Stimulated activated CD4-positive, alpha-beta T cell treated with anti-CD3 and anti-CD28 coated beads, Interleukin-4, amount 100 ng/mL, for 24 hours (primary cell): ENCODE data around the gene EXD3.
"Not testable (repeated sequence)": the region's sequence is repeated elsewhere in the genome, so short reads cannot be mapped to it uniquely, and the experiment has no call there.

Experiments
- DNase-seq: peaks from one replicate; pipeline ENCODE4 v3.0.0-alpha.2; 2020

Gene EXD3

GRCh38 chr9:137430723-137431415, 7.9 kb upstream of the EXD3 start:
- DNase-seq, result no peak

DNA sequence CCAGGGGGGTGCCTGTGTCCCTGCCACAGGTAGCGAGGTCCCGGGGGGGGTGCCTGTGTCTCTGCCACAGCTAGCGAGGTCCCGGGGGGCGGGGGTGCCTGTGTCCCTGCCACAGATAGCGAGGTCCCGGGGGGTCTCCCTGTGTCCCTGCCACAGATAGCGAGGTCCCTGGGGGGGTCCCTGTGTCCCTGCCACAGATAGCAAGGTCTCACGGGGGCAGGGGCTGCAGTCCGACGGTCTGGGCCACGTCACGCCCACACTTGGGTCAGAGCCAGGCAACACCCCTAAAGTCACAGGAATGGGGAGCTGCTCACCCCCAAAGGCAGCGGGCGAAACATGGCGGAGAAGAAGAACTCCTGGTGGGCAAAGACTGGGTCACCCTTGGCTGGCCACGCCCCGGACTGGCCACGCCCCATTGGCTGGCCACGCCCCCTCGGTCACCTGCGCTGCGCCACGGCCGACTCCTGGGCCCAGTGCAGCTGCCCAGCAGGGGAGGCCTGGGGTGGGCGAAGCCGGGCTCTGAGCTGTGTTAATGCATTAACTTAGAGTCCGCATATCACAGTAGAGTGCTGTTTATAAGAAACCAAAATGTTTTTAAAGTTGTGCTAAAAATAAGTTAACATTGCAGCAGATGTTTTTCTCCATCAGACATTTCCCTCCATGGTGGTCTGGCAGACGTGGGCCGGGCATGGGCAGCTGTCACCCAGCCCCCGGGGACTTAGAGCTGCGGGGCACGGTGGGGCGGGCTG, 7.2 kb upstream of the EXD3 start:
- DNase-seq, result no peak

- no peak for DNase-seq
Measured at GRCh38 chr9:137429546-137429890, 6.6 kb upstream of the EXD3 start.

GRCh38 chr9:137428841-137429545, 6.0 kb upstream of the EXD3 start:
- DNase-seq, result no peak

DNA sequence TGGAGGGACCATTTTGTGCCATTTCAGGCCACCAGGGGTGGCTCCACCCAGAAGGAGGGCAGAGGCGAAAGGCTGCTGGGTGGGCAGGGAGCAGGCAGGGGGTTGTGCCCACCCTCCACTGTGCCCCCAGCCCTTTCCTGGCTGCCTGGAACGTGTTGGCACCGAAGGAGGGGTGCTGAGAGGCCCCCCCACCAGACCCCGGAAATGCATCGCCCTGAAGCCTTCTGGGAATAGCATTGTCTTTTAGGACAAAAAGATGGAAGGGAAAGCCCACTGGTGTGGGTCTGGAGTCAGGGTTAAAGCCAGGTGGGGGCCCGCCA, 5.3 kb upstream of the EXD3 start:
- no peak for DNase-seq

DNA sequence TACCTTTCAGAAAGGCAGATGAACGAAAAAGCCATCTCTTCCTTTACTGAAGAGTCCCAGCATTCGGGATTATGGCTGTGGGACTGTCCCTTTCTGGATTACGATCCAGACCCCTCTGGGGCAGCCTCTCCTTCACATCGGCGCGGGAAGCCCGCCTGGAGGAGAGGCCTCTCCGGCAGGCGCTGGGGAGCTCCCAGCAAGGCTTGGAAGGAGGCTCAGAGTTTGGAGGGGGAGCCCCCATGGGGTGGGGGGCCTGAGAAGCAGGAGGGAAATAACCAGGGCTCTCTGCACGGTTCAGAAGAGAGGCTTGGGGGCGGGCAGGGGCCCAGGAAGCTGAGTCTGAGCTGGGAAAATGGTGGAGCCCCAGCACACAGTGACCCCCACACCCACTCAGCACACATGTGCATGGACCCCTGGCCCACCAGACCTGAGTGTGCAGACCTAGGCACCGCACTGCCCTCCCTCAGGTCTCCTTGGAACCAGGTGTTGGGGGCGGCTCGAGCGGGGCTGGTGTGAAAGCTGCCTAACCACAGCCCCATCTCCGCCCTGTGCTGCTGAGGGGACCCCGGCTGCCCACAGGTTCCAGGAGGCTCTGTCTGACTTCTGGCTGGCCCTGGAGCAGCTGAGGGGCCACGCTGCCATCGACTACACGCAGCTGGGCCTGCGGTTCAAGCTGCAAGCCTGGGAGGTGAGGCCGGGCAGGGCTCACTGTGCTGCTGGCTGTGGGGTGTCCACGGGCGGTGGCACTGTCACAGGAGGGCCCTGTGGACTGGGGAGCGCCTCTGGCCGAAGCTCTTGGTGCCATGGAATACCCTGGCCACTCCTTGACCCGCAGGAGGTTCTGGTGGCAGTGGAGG, 4.7 kb upstream of the EXD3 start:
- no peak for DNase-seq

- DNase-seq, result no peak
Measured at GRCh38 chr9:137426018-137426681, 3.2 kb upstream of the EXD3 start.

DNA sequence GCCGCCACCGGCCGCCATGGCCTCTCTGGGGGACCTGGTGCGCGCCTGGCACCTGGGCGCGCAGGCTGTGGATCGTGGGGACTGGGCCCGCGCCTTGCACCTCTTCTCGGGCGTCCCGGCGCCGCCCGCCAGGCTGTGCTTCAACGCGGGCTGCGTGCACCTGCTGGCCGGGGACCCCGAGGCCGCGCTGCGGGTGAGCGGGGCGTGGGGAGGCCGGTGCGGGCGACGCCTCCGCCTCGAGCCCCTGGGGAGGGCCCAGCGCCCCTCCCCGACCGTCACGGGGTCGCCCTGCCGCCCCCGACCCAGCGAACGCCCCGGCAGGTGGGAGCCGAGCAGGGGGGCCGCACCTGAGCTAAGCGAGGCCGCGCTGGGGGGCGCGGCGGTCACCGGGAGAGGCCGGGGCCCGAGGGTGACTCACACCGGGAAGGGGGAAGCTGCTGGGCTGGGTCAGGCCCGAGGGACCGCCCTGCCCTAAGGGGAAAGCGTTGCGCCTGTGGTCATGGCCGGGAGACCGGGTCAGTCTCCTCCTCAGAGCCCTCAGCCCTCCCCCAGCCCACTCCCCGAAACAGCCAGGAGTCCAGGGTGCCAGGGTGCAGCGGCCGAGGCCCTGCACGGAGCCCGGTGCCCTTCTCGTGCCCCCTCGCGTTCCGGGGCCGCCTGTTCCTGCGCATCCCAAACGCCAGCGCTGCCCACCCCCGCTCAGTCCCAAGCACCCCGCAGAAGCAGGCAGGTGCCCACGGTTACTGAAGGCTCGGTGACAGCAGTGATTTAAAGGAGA, 741 bp upstream of the EXD3 start:
- no peak for DNase-seq

GRCh38 chr9:137421838-137422603, 941 bp downstream of the EXD3 start:
- DNase-seq, result no peak

DNA sequence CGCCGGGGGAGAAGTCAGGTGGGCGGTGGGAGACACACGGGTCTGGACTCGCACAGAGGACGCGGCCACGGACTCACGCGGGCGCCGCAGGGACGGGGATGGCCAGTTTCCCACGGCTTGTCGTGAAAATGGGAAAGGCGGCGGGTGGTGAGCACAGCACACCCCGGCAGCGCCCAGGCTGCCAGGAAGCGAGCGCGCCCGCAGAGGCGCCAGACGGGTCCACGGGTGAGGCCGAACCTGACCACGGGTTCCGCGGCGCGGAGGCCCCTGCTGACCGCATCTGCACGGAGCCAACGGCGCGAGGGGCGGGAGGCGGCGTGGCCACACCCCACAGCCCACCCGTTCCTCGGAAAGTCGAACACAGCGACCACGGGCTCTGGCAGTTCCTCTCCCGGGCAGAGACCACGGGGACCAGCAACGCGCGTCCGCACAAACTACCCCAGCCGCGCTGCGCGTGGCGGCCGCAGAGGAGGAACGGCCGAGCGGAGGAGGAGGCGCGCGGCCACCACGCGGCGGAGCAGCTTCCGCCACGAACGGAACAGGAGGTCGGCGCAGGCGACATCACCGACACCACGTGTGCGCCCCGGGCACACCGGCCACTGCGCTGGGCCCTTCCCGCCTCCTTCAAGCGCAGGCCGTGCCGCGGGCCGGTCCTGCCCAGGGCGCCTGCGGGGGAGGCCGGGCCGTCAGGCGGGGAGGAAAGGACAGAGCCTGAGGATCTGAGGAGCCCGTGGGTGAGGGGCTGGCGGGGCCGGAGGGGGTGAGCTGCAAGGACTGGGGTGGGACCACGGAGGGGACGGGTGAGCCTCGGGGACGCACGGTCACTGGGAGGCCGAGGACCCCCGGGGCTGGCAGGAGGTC, 5.6 kb downstream of the EXD3 start:
- no peak for DNase-seq

GRCh38 chr9:137416563-137417151, 6.3 kb downstream of the EXD3 start:
- DNase-seq, result no peak

DNA sequence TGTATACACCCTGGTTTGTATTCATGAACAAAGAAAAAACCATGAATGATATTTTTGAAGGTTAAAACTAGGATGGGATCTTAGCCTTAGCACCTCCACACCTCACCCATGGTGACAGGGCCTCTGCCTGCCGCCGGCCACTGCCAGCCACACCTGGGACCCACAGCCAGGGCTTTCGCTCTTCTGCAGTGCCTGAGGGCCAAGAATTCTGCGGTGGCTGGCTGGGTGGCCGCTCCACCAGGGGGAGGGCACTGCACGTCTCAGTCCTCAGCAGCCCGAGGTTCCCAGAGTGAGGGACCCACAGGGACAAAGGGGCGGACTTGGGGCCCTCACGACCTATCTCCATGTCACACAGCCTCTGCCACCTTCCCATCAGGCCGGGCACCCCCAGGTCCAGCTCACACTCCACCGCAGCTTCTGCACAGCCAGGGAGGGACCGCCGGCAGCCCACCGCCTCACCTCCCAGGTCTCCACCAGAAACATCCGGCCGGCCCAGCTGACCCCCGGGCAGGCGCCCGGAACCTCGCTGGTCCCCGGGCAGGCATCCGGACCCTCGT, 6.9 kb downstream of the EXD3 start:
- no peak for DNase-seq

- no peak for DNase-seq
Measured at GRCh38 chr9:137415451-137415850, 7.5 kb downstream of the EXD3 start.

GRCh38 chr9:137412431-137412830, 10.5 kb downstream of the EXD3 start:
- no peak for DNase-seq

- DNase-seq, result peak; percentile 39
Measured at GRCh38 chr9:137411645-137412380, 11.1 kb downstream of the EXD3 start.

GRCh38 chr9:137411260-137411644, 11.7 kb downstream of the EXD3 start:
- DNase-seq, result no peak

DNA sequence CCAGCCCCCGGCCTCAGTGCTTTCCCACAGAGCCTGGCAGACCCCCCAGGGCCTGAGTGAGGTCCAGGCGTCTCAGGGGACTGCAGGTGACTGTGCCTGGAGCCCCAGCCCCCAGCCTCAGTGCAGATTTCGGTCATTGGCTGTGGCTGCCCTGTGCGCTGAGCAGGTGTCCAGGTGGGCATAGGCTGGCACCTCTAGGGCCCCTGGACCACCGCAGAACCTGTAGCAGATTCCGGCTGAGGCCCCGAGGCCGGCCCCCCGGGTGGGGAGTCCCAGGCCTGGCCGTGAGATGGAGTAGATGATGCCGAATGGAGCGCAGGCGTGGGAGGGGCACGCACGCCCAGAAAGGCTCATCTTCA, 12.1 kb downstream of the EXD3 start:
- DNase-seq, result no peak

- not testable (repeated sequence) for DNase-seq
Measured at GRCh38 chr9:137410236-137410890, 12.6 kb downstream of the EXD3 start.
